Adipocyte (in vitro differentiated cells): Measurements from ENCODE around the gene RASA3.
"Not testable (repeated sequence)": the region's sequence is repeated elsewhere in the genome, so short reads cannot be mapped to it uniquely, and the experiment has no call there.

ENCODE experiments used
- DNase-seq: peaks from one replicate; pipeline ENCODE4 v3.0.0-alpha.2; 2015; ENCODE audit warnings: low read depth
- H3K27me3 ChIP-seq: replicated peaks from 2 replicates; pipeline ENCODE4 v1.7.0; 2013; ENCODE audit warnings: mild to moderate bottlenecking, low read length, moderate library complexity; ENCODE audit not compliant: control insufficient read depth, insufficient read depth
- H3K36me3 ChIP-seq: 2 replicates; pipeline ENCODE4 v1.7.0; 2013; ENCODE audit warnings: low read length, mild to moderate bottlenecking, moderate library complexity; ENCODE audit not compliant: control insufficient read depth, insufficient read depth, severe bottlenecking
- H3K4me1 ChIP-seq: 2 replicates; pipeline ENCODE4 v1.7.0; 2013; ENCODE audit warnings: mild to moderate bottlenecking, low read length, moderate library complexity; ENCODE audit not compliant: control insufficient read depth, insufficient read depth
- H3K4me3 ChIP-seq: 2 replicates; pipeline ENCODE4 v1.7.0; 2013; ENCODE audit warnings: mild to moderate bottlenecking, low read length, moderate library complexity
- H3K9ac ChIP-seq: 2 replicates; pipeline ENCODE4 v1.7.0; 2013; ENCODE audit warnings: mild to moderate bottlenecking, low read length, moderate library complexity
- H3K9me3 ChIP-seq: 2 replicates; pipeline ENCODE4 v1.7.0; 2013; ENCODE audit warnings: mild to moderate bottlenecking, low read length, moderate library complexity; ENCODE audit not compliant: control insufficient read depth

The RASA3 gene

DNA sequence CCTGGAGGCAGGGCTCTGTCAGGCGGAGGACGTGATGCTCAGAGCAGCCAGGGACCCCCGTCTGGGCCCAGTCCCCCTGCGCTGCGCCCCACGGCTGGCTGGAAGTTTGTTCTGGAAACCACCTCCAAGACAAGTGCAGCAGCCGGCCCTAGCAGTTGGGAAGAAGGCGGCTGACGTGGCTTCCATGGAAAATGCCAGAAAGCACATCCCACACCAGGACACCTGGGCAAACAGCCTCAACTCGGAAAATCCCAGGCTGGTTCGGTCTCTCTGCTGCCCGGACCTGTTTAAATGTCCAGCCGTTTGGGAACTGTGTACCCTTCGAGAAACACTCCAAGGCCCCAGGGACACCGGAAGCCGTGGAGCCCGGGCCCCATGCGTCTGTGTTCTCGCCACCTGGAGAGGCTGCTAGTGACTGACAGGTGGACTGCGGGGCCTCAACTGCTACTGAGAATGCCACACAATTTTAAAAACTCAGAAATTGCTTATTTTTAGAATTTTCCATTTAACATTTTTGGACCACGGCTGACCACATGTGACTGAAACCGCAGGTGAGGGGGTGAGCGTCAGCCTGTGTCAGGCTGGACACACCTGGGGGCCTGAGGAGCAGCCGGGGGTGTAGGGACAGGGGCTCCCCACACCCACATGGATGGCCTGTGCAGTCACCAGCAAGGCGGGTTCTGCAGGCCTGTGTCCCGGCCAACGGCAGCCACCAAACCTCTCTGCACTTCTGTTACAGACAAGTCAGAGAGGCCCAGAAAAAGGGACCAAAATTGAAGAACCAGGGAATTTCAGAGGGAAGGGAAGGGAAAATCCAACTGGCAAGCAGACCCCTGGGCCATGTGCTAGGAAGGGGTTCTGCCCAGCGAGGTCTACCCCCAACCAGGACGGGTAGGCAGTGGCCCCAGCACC is 31.7 kb downstream of the RASA3 start:
- Histone ChIP-seq H3K27me3 (no peaks in the 10 kb centered on the region), H3K4me1 (peaks cover 32% of the 10 kb centered on the region), H3K36me3 (peaks cover 3% of the 10 kb centered on the region), H3K4me3 (no peak overlapping the region), H3K9me3 (no peaks in the 10 kb centered on the region), H3K9ac (peak overlapping the region; percentile 69)
- peak; percentile 55 for DNase-seq

DNA sequence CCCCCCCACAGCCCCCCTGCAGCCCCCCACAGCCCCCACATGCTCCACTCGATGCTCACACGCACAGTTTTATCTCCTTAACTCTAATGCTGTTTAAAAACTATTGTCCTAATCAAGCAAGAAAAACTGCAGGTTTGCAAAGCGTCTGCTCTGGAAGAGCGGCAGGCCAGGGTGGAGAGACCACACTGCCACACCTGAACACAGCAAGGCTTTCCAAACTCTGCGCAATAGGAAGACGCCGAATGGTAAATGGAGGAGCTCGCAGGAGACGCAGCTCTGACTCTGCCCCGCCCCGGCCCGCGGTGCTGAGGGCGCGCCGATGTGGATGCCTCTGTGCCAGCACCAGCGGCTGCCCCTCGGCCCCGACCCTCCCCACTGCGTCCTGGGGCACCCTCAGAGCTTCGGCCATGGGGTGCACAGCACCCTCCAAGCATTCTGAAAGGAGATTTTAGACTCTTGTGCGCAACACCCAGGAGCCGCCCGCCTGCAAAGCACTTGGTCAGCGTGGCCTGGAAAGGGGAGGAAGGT is 32.4 kb downstream of the RASA3 start:
- peak; percentile 31 for DNase-seq
- H3K4me1 ChIP-seq: peaks cover 33% of the 10 kb centered on the region
- no peak overlapping the region for H3K9ac ChIP-seq
- H3K36me3 ChIP-seq: peaks cover 3% of the 10 kb centered on the region
- no peaks in the 10 kb centered on the region for H3K9me3 ChIP-seq
- H3K27me3 ChIP-seq: no peaks in the 10 kb centered on the region
- H3K4me3 ChIP-seq: no peak overlapping the region

DNA sequence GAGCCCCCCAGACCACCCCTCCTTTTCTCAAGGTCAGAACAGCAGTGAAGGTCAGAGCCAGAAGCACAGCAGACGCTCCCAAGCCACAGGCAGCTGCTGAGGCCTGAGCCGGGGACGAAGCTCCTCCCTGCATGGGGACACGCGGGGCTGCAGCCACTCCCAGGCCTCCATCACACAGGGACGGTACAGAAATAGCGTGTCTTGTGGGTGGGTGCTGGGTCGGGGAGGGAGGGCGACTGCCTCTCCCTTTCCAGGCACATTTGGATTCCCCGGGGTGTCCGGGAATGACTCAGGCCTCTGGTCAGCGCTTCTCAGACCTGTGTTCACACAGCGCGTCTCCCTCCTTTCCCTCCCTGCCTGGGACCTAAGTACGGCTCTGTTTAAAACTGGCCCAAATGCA is 33.2 kb downstream of the RASA3 start:
- H3K27me3 ChIP-seq: no peaks in the 10 kb centered on the region
- peaks cover 3% of the 10 kb centered on the region for H3K36me3 ChIP-seq
- no peak overlapping the region for H3K4me3 ChIP-seq
- H3K9me3 ChIP-seq: no peaks in the 10 kb centered on the region
- peaks cover 33% of the 10 kb centered on the region for H3K4me1 ChIP-seq
- peak; percentile 96 for DNase-seq
- H3K9ac ChIP-seq: peak overlapping the region; percentile 81

DNA sequence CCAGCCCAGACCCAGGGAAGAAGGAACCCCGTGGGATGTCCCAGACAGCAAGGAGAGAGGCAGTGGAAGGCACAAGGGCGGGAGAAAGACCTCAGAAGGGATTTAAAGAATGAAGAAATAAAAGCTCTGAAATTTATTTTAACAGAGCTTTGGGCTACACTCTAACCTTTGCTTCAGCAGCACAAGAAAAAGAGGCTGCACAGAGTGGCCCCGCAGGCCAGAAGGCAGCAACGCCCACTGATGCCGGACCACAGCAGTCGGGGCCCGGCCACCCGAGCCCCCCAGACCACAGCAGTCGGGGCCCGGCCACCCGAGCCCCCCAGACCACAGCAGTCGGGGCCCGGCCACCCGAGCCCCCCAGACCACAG is 33.8 kb downstream of the RASA3 start:
- H3K27me3 ChIP-seq, H3K9me3 ChIP-seq, H3K36me3 ChIP-seq, DNase-seq, H3K4me3 ChIP-seq: not testable (repeated sequence)
- peaks cover 33% of the 10 kb centered on the region for H3K4me1 ChIP-seq
- H3K9ac ChIP-seq: peak overlapping the region; percentile 81

DNA sequence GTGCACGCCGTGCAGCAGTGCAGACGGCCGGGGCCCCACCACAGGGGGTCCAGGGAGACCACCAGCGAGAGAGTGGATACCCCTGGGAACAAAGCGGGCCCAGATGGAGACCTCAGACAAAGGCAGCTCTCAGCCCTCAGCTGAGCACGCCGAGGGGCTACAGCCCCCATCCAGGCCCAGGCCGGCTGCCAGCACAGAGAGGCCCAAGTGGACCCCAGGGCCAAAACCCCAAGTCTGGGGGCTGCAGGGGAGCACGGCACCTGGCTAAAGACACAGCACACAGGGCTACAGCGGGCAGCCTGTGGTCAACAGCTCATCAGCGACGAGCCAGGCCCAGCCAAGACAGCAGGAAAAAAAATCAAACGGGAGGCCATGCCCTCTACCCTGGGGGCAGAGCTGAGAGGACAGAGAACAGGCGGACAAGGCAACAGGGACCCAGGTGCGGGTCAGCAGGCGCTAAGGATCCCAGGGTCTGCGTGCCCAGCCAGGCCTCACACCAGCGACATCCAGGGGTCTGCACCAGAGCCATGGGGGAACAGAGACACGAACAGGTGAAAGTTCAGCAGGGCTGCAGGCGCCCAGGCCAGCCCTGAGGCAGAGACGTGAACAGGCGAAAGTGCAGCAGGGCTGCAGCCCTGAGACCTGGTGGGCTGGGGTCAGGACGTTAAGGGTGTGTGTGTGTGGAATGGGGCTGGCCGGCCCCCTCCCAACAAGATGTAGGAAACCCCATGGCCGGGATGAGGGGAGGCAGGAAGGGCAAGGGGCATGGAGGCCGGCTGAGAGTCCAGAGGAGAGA is 34.3 kb downstream of the RASA3 start:
- Histone ChIP-seq H3K36me3 (peaks cover 3% of the 10 kb centered on the region), H3K27me3 (no peaks in the 10 kb centered on the region), H3K9me3 (no peaks in the 10 kb centered on the region), H3K9ac (peak overlapping the region; percentile 81), H3K4me3 (no peak overlapping the region), H3K4me1 (peaks cover 33% of the 10 kb centered on the region)
- no peak for DNase-seq

DNA sequence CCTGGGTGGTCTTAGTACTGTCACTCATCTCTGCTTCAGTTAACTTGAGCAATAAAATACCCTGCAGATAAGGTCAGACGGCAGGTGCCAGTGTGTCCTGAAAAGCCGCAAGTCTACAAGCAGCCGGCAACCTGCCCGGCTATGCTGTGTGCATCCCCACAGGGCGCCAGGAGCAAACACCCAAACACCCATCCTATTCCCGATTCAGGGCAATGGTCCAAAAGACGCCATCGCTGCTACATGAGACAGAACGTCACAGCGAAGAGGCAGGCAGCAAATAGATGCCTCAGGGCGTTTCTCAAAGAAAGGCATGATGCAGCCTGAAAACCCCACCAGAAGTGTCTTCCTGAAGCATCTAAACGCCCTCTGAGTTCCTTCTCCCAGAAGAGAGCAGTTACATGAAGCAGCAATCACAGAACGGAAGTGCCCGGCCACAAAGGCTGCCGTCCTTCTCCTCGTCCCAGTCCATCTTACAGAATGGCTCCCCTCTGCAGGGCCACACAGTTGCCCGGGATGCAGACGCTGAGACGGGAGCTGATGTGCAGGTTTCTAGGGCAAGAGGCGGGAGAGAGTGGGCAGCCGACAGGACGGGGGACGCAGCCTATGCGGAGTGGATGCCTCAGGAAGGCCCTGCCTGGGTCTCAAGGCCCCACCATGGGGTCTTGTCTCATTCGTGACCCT is 35.1 kb downstream of the RASA3 start:
- no peak for DNase-seq
- no peaks in the 10 kb centered on the region for H3K27me3 ChIP-seq
- H3K36me3 ChIP-seq: peaks cover 3% of the 10 kb centered on the region
- H3K9me3 ChIP-seq: peaks cover 2% of the 10 kb centered on the region
- peaks cover 33% of the 10 kb centered on the region for H3K4me1 ChIP-seq
- H3K9ac ChIP-seq: peak overlapping the region; percentile 81
- H3K4me3 ChIP-seq: no peak overlapping the region

DNA sequence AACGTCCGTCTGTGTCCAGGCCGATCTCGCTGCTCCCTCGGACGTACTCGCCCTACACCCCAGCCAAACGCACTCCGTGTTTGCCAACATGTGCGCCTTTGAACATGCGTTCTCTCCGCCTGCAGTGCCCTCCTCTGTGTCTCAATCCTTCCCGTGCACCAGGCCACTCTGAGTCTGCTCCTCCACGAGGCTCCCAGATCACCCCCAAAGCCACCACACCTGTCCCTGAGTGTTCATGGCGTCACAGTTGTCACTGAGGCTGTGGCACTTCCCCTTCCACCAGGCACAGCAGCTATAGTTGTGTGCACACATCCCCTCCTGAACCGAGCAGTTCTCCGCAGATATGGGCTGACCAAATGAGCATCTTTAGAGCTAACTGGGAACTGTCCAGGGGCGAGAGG is 35.6 kb downstream of the RASA3 start:
- Histone ChIP-seq H3K27me3 (no peaks in the 10 kb centered on the region), H3K36me3 (peaks cover 3% of the 10 kb centered on the region), H3K4me3 (no peak overlapping the region), H3K4me1 (peaks cover 33% of the 10 kb centered on the region), H3K9ac (no peak overlapping the region), H3K9me3 (peaks cover 2% of the 10 kb centered on the region)
- no peak for DNase-seq

DNA sequence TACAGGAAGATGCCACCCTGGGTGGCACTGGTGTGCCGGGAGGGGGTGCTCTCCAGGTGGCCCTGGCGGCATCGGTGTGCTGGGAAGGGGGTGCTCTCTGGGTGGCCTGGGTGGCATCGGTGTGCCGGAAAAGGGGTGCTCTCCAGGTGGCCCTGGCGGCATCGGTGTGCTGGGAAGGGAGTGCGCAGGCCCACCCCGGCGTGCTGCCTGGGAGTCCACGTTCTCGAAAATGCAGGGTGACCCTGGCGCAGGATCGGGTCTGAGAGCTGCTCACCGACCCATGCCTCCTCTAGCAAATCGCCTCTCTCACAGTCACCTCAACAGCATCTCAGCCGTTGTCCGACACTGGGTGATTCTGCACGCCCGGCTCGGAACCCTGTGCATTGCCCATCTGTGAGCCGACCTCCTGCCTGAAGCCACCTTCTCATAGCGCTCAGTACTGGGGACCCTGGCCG is 36.4 kb downstream of the RASA3 start:
- Histone ChIP-seq H3K4me1 (peaks cover 26% of the 10 kb centered on the region), H3K9ac (no peak overlapping the region), H3K36me3 (peaks cover 3% of the 10 kb centered on the region), H3K27me3 (no peaks in the 10 kb centered on the region), H3K4me3 (no peak overlapping the region), H3K9me3 (peaks cover 2% of the 10 kb centered on the region)
- no peak for DNase-seq

DNA sequence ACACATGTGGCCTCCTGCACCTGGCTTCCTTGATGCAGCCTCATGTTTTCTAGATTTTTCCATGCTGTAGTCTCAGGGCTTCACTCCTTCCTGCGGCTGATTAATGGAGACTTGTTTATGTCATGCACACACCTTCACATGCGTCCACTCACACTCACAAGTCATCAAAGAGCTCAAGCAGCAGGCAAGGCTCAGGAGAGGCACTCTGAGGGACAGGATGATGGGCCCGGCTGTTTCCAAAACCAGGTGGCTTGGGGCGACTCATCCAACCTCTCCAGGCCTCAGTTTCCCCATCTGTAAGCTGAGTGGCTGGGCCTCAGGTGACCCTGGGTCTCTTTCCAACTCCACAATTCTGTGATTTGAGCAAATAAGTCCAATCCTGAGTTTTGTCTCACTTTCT is 36.9 kb downstream of the RASA3 start:
- H3K27me3 ChIP-seq: no peaks in the 10 kb centered on the region
- H3K36me3 ChIP-seq: peaks cover 3% of the 10 kb centered on the region
- no peak overlapping the region for H3K4me3 ChIP-seq
- H3K4me1 ChIP-seq: peaks cover 20% of the 10 kb centered on the region
- H3K9ac ChIP-seq: no peak overlapping the region
- DNase-seq: no peak
- peaks cover 2% of the 10 kb centered on the region for H3K9me3 ChIP-seq

DNA sequence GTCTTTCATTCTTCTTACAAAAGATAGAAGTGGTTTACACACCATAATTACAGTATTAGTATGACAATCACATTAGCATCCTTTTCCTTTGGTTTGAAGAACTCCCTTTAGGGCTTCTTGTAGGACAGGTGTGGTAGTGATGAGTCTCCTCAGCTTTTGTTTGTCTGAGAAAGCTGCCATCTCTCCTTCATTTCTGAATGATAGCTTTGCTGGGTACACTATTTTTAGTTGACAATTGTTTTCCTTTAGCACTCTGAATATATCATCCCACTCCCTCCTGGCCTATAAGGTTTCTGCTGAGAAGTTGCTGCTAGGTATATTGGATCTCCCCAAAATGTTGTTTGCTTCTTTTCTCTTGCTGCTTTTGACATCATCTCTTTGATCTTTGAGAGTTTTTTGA is 39.3 kb downstream of the RASA3 start:
- no peak overlapping the region for H3K9ac ChIP-seq
- no peak for DNase-seq
- no peak overlapping the region for H3K4me3 ChIP-seq
- peaks cover 2% of the 10 kb centered on the region for H3K9me3 ChIP-seq
- peaks cover 3% of the 10 kb centered on the region for H3K36me3 ChIP-seq
- H3K4me1 ChIP-seq: peaks cover 12% of the 10 kb centered on the region
- H3K27me3 ChIP-seq: no peaks in the 10 kb centered on the region

DNA sequence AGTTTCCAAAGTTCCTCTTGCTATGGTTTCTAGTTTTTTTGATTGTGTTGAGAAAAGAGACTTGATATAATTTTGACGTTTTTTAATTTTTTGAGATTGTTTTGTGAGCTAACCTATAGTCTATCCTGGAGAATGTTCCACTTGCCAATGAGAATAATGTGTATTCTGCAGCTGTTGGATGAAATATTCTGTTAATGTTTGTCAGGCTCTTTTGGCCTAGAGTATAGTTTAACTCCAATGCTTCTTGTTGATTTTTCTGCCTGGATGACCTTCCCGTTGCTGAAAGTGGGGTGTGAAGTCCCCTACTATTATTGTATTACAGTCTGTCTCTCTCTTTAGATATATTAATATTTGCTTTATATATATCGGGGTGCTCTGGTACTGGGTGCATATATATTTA is 40.0 kb downstream of the RASA3 start:
- H3K9me3 ChIP-seq: peaks cover 2% of the 10 kb centered on the region
- no peak for DNase-seq
- H3K4me1 ChIP-seq: peaks cover 8% of the 10 kb centered on the region
- H3K4me3 ChIP-seq: no peak overlapping the region
- peaks cover 3% of the 10 kb centered on the region for H3K36me3 ChIP-seq
- no peaks in the 10 kb centered on the region for H3K27me3 ChIP-seq
- H3K9ac ChIP-seq: no peak overlapping the region
